Esophagus squamous epithelium (tissue), 4 donors: ENCODE data around the gene CELF1.

Source experiments
- CTCF ChIP-seq, 6 experiments: fragments of 450-650 bp in 4 of 6; fragments of 200-600 bp in 2 of 6; sonication (generic) in 2 of 6; IDR thresholded peaks; one replicate each; pipeline ENCODE4 v1.5.1; 2016 to 2019; ENCODE audit warnings: antibody characterized with exemption in 6 of 6, mild to moderate bottlenecking in 4 of 6, moderate library complexity in 4 of 6
- POLR2A ChIP-seq, 4 donors: fragments of 450-650 bp; IDR thresholded peaks; one replicate each; pipeline ENCODE4 v1.6.1; 2017; ENCODE audit warnings: antibody characterized with exemption in 4 of 4, mild to moderate bottlenecking in 4 of 4, moderate library complexity in 3 of 4

GRCh38 chr11:47480762-47481161 lies 72.2 kb downstream of the CELF1 start:
- TF ChIP-seq CTCF (IDR thresholded peaks at IDR 0.05) (no peak), POLR2A (IDR thresholded peaks at IDR 0.05) (no peak)
